GM19023 (cell line): ENCODE measurements around the gene NT5DC3.

ENCODE experiments used
- ATAC-seq: cut with Tn5 transposase; IDR thresholded peaks from one replicate; pipeline ENCODE4 v1.9.1; 2021; ENCODE audit warnings: mild to moderate bottlenecking, moderate library complexity; ENCODE audit not compliant: unreplicated experiment

Gene NT5DC3

DNA sequence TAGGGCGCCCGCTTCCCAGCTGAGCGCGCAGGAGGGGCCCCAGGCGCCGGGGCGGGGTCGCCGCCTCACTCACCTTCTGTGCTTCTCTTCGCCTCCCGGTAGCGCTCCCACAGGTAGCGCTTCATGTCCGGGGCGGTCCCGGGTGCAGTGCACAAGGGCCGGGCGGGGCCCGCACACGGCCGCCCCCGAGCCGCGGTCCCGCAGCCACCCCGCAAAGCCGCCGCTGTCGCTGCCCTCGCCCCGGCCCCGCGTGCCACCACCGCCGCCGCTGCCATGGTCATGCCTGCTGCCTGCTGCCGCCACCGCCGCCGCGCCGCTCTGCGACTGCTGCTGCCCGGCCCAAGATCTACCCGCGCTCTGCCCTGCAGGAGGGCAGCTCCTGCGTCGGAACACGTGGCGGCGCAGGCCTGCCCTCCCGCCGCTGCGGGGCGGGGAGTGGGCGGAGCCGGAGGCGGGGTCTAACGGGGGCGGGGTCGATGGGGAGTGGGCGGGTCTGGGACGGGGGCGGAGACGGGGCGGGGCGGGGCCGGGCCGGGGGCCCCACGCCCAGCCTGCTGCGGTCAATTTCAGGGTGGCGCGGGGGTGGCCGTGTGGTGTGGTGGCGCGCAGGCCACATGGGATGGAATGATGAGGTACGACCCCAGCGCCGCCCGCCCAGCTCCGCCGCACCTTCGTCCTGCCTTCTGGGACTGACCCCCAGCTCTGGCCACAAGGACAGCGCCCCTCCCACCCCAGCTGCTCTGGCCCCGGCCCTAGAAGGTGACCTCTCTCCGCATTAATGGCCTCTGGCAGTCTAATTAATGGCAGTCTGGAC, at the start of gene NT5DC3:
Gene NT5DC3 (minus strand): TSS at position 359 of the 814 bp plus-strand sequence. CDS start 78 bp downstream, at position 281.
- peak; percentile 88 for ATAC-seq

DNA sequence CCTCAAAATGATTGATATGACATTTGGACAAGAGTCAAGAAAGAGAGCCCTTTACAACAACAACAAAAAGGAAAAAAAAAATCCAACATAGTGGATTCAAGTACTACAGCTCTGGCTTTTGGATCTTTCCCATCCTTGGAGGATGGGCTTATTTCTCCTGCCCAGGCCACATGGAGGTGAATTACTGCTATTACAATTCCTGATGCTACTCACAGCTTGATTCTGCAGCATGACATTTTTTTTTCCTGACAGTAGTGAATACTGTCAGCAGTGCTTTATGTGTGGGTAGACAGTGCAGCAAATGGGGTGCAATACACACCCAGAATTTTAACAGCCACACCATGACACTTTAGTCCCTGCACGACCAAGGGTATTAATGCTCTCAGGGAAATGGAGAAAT, 46.7 kb upstream of the NT5DC3 start:
- ATAC-seq, result no peak

DNA sequence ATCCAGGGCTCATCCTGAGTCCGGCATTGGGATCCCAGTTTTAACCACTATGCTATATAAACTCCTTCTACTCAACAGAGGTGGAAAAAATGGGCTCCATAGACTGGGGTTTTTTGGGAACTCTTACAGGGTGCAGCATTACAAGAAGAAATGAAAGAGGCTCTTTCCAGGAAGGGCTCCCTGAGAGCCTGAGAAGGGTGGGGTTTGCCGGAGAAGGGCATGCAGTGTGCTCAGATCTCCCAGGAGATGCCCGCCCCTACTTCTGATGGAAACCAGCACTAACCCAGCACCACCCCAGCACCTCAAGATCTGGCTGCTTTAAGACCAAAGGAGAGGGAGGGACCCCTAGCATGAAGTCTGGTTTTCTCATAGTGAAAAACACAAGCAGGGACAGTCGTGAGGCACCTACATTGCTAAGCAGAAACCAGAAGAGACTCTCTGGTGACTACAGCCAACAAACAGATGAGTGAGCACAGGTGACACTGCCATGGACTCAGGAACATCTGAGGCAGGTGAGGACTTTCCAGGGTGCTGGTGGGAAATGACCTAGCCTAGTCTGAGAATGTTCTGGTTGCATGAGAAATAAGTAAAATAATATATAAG, 45.3 kb upstream of the NT5DC3 start:
- no peak for ATAC-seq

DNA sequence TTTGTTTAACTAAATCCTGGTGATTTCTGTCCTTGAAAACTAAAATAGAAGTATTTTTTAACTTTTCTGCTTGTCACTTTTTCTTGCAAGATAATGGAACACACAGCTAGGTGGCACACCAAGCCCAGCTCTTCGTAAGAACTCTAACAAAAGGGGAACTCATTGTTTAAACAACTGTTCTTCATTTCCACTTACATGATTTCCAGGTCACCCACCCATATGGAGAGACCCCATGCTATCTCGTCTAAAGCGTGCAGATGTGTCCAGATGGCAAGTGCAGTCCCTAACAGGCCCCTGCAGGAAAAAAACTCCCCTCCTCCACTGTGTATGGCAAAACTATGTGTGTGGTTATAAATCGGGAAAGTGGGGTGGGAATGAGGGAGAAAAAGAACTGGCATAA, 43.3 kb upstream of the NT5DC3 start:
- ATAC-seq, result no peak

DNA sequence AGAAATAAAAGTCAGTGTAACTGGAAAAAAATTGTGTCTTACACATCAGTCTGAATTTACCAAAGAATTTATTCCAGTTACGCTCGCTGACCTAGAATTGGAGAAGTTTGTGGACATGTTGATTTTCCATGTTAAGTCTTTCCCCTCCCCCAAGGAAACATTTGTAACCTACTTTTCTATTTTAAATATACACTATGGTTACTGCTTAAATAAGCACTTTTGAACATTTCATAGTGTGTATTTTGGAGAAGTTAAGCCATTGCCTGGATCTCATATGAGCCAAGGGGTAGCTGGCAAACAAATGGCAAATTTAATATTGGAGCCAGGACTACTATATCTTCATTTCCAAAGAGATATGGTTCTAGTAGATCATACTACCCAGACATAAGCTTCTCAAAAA, 42.9 kb upstream of the NT5DC3 start:
- ATAC-seq, result no peak

DNA sequence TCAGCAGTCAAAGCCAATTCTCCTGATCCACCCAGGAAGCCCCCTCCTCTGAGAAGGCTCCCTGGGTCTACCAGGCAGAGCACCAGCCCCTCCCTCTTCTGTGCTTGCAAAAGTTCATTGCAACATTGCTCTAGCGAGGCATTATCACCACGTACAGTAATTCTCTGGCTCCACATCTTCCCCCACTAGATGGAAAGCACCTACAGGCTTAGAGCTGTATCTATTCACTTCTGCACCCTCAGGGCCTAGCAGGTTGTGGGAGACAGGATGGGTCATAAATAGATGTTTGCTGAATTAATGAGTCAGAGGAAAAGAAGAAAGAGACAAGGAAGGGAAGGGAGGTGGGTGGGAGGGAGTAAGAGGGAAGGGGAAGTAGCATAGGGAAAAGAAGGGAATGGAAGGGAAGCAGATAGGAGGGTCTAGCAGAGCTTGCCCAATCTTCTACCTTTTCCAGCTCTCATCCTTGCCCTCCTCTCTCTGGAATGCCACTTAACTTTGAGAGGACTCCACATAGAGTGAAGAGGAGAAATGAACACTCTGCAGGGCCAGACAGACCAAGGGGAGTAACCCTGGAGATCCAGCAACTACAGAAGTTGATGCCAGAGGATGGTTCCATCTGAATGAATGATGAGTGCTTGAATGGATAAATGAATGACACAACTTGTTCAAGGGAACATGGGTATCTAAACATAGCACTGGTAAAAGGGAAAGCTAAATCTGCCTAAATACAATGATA, 42.0 kb upstream of the NT5DC3 start:
- ATAC-seq, result no peak

DNA sequence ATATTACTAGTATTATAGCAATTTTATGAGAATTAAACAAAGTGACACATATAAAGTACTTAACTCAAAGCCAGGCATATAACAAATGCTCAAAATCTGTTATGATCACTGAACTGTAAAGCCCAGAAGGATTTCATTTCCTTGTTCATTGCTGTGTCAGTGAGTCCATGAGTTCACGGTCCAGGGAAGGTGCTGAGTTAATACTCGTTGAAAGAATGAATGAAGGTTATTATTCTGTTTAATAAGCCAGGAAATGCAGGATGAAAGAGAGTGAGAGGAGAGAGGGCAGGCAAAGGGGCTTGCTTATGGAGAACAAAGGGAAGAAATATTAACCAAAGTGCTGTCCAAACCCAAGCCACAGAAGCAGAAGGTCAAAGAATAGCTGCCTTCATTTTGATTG, 40.2 kb upstream of the NT5DC3 start:
- ATAC-seq, result no peak

DNA sequence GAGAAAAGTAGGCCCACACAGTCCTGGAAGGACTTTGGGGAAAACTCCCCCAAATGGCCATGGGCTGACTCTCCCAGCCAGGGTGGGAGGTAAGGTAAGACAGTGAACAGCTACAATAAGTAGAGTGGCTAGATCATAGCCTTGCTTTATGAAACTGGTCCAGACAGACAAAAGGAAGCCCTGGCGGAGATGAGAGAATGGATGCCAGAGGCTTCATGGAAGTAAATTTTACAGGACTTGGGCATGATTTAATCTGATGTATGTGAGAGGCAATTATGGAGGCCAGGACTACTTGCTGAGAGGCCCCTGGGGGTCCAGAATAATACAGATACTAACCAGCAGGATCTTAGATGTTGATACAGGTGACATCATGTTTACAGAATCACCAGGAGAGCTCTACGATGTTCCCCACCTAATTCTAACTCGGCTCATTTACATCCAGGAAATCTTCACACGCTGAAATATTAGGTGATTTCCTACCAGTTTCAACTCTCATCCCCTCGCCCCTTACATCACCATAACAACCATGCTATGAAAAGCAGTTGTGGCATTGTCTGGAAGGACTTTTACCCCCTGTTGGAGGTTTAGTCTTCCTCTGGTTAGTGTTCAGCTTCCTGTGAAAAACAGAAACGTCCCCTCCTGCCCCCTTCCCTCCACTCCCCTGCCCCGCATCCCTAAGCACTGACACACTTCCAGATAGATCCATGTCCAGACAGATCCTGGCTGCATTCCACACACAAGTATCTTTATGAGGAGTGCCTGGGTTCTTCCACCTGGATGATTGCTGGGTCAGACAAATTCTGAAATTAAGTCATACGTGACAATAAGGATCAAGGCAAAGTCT, 39.5 kb upstream of the NT5DC3 start:
- ATAC-seq, result peak; percentile 58

DNA sequence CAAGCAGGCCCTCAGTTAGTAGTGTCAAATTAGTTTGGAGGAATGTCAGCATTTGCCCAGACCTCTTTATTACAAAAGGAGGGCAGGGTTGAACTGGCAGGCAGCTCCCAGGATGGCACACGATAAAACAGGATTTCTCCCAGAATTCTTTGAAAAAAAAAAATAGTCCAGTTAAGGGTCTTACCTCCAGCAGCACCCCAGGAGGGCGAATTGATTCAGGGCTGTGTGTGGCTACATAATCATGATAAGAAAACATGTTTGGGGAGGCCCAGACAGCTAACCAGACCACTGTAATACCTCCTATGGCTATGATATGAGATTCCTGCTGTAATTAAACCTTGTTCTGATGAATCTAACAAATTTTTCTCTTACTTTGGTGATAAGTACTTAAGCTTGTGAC, 38.8 kb upstream of the NT5DC3 start:
- ATAC-seq, result no peak

DNA sequence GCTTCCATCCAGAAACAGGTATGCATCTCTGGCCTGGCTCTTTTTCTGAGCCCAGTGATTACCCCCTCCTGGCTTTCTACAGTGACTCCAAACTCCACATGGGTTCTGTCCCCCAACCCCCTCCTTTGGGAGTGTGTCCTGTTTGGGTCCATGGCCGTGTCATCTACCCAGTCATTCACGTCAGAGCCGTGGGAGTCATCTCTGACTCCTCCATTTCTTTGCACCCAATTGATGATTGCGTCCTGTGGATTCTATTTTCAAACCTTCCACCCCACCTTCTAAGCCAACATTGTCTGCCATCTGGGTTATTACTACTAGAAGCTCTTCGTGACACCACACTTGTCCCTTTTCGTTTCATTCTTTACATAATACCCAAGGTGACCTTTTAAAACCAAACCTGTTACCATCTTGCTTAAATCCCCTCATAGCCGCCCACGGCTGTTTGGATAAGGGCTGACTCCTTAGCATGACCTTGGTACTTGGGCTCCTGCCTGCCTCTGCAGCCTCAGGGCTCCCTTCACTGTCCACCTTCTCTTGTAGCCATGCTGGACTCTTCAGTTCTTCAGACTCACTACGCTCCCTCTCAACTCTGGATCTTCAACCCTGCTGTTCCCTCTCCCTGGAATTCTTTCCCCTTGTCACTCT, 38.1 kb upstream of the NT5DC3 start:
- ATAC-seq, result no peak

DNA sequence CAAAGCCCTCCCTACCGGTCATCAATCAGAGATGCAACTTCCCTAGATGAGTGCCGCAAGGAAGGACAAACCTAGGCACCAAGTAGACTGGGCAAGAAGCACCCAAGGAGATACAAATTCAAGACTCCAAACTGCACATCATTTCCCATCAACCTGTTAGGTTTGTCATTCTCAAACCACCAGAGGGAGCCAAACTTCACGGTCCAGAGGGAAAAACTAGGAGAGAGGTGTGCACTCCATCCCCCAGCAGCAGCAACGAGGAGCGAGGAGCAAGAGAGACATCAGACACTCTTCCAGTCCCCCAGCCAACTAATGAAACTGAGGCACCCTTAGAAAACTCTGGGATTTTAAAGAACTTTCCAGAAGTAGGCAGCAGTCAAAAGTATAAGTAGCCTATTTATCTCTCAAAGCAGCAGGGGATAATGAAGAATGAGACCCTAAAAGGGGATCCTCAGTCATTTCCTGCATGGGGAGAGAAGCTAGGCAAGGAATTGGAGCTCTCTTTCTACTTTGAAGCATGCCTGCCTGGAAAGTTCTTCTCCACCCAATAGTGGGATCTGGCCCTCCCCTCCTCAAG, 37.0 kb upstream of the NT5DC3 start:
- ATAC-seq, result peak; percentile 41

DNA sequence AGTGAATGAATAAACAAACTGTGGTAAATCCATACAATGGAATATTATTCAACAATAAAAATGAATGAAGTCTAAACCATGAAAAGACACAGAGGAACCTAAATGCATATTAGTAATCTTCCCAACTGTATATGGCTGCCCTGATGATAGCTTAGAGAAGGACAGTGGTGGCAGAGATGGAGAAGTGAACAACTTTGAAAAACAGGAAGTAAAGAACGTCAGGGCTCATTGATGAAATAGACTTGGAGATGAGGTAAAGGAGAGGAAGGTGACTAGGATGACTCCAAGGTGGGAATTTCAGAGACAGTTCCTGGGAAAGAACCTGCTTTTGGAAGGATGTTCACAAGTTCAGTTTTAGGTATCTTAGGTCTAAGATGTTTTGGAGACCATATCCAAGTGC, 36.3 kb upstream of the NT5DC3 start:
- no peak for ATAC-seq

DNA sequence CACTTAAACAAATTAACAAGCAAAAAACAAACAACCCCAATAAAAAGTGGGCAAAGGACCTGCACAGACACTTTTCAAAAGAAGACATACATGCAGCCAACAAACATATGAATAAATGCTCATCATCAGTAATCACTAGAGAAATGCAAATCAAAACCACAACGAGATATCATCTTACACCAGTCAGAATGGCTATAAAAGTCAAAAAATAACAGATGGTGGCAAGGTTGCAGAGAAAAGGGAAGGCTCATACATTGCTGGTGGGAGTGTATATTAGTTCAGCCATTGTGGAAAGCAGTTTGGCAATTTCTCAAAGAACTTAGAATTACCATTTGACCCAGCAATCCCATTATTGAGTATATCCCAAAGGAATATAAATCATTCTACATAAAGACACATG, 34.6 kb upstream of the NT5DC3 start:
- ATAC-seq, result no peak

DNA sequence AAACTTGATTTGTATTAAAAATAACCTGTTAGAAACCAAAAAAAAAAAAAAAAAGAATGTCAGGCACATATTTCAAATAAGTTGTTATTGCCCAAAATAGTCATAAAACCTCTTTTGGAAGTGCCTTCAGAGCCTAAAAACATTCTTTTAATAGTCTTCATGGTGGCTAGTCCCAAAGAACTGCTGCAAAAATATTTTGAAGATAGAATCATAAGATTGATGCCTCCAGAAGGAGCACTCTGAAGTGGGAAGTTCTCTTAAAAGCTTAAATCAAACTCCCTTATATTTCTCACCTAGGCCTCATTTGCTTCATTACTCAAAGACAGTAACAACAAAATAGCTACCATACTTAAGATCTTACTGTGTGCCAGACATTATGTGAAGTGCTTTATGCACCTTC, 27.2 kb upstream of the NT5DC3 start:
- ATAC-seq, result no peak

DNA sequence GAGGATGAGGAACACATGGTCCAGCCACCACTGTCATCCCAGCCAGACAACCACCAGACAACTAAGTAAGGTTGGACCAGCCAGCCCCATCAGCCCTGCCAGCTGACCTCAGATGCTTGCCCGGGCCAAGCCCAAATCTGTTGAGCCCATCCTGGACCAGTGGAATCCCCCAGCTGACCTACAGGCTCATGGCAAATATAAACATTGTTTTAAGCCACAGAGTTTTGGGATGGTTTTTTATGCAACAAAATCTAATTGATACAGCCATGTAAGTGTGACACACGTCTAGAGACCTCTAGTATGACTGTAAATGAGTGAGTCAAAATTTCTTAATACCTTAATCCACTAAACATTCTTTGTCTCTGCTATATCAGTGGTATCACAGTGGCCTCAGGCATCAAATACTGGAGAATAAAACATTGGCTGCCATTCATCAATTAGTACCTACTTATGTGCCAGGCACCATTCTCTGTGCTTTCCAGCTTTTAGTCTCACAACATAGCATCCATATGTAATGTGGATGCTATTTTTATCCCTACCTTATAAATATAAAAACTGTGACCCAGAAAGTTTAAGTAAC, 24.2 kb upstream of the NT5DC3 start:
- no peak for ATAC-seq

DNA sequence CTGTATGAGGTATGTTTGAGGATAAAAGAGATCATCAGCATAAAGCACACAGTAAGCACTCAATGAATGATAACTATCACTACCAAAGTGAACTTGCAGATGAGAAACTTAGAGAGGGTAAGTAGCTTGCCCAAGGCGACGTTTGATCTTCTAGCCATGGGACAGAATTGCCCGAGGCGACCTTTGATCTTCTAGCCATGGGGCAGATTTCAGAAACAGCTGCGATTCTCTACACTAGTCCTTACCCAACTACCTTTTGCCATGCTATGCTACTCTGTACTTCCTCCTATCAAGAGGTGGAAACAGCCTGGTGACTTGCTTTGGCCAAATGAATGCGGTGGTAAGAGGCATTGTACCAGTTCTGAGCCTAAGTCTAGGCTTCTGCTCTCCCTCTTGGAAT, 23.7 kb upstream of the NT5DC3 start:
- no peak for ATAC-seq

DNA sequence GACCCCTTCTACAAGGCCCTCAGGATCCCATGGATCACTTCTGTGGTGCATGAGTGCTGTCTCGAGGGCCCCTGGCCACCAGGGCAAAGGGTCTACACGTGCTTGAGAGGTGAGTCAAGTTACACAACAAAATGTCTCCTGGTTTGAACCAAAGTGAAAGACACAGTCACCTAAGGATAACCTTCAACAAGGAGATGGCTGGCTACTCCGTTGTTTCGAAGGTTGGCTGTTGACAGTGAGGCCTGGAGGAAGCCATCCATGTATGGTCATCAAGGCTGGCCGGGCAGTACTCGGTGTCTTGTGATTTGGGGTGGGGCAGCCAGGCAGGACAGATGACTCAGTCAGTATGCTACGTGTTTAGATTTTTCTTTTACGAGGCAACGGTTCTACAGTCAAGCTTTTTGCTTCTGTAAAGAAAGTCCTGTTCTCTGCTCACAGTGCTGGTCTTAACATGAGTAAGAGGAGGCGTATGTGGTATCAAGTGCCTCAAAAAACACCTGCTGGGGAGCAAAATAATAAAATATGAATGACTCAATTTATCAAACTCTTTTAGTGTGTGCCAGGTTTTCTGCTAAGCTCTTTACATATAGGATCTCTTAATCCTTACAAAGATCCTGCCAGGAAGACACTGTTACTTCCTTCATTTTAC, 18.0 kb upstream of the NT5DC3 start:
- ATAC-seq, result no peak

DNA sequence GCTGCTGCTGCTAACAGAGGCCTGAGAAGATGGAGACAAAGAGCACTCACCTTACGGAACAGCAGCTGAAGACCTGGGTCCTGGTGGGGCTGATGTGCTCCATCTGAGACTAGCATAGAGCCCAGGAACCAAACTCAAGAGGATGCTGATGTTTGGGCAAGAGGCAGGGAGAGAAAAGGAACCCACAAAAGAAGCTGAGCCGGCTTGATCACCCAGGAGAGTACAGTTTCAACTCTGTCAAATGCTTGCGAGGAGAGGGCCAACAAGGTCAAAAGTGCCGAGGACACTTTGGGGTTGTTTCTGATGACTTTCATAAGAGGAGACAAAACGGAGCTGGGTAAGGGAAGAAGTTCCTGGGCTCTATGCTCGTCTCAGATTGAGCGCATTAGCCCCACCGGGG, 17.3 kb upstream of the NT5DC3 start:
- ATAC-seq, result no peak

DNA sequence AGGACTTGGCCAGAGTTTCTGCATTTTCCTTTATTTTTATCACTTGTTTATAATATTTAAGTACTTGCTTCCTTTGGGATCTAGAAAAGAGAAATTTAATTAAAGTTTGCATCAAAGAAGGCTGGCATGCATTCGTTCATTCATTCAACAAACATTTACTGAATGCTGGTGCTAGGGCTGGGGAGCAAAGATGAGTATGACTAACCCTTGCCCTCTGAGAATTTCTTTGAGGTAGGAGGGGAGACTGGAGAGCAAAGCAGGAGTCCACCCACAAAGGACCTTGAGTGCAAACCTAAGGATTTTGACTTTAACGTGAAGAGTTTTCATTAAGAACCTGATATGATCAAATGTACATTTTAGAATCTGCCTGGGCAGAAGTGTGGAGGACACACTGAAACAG, 16.1 kb upstream of the NT5DC3 start:
- no peak for ATAC-seq
